Neural progenitor cell (in vitro differentiated cells): ENCODE data around the gene SLC44A2.

Experiments
- CTCF ChIP-seq: fragments of 200-600 bp; sonication (generic); IDR thresholded peaks from 2 replicates; pipeline ENCODE4 v1.5.1; 2017; ENCODE audit warnings: antibody characterized with exemption, mild to moderate bottlenecking
- EZH2 ChIP-seq: fragments of 200-600 bp; sonication (generic); IDR thresholded peaks from 2 replicates; pipeline ENCODE4 v1.6.1; 2017; ENCODE audit warnings: antibody characterized with exemption, mild to moderate bottlenecking, moderate library complexity
- EZH2phosphoT487 ChIP-seq: fragments of 200-600 bp; sonication (generic); IDR thresholded peaks from 2 replicates; pipeline ENCODE4 v1.6.1; 2017; ENCODE audit warnings: antibody characterized with exemption

GRCh38 chr19:10691883-10692282 lies 66.5 kb downstream of the SLC44A2 start:
- TF ChIP-seq EZH2 (no peak), CTCF (no peak), EZH2phosphoT487 (no peak)
